ENCODE measurements around the gene ART5.

The ART5 gene, protein sequence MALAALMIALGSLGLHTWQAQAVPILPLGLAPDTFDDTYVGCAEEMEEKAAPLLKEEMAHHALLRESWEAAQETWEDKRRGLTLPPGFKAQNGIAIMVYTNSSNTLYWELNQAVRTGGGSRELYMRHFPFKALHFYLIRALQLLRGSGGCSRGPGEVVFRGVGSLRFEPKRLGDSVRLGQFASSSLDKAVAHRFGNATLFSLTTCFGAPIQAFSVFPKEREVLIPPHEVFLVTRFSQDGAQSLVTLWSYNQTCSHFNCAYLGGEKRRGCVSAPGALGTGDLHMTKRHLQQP

GRCh38 chr11:3641701-3642070 lies at the start of gene ART5:
TSS of gene ART5 (minus strand) at chr11:3641992. CDS start at chr11:3641862, 130 bp downstream.
- H3K4me3 ChIP-seq (ENCODE audit: low read depth, low read length): no peak within 1 kb of the TSS
- no peak for TF ChIP-seq CTCF (IDR thresholded peaks at IDR 0.05; ENCODE audit: borderline replicate concordance, insufficient read depth, low read depth, low read length)

- TF ChIP-seq CTCF (IDR thresholded peaks at IDR 0.05; ENCODE audit: borderline replicate concordance, insufficient read depth, low read depth, low read length): no peak
- H3K4me3 ChIP-seq (ENCODE audit: low read depth, low read length): no peak overlapping the region
Observed at GRCh38 chr11:3686751-3687150, 45.0 kb upstream of the ART5 start.

- TF ChIP-seq CTCF (IDR thresholded peaks at IDR 0.05; ENCODE audit: borderline replicate concordance, insufficient read depth, low read depth, low read length): no peak
- H3K4me3 ChIP-seq (ENCODE audit: low read depth, low read length): no peak overlapping the region
Observed at GRCh38 chr11:3685923-3686322, 44.1 kb upstream of the ART5 start.

- H3K4me3 ChIP-seq (ENCODE audit: low read depth, low read length): no peak overlapping the region
- no peak for TF ChIP-seq CTCF (IDR thresholded peaks at IDR 0.05; ENCODE audit: borderline replicate concordance, insufficient read depth, low read depth, low read length)
Observed at GRCh38 chr11:3684819-3685172, 43.0 kb upstream of the ART5 start.

DNA sequence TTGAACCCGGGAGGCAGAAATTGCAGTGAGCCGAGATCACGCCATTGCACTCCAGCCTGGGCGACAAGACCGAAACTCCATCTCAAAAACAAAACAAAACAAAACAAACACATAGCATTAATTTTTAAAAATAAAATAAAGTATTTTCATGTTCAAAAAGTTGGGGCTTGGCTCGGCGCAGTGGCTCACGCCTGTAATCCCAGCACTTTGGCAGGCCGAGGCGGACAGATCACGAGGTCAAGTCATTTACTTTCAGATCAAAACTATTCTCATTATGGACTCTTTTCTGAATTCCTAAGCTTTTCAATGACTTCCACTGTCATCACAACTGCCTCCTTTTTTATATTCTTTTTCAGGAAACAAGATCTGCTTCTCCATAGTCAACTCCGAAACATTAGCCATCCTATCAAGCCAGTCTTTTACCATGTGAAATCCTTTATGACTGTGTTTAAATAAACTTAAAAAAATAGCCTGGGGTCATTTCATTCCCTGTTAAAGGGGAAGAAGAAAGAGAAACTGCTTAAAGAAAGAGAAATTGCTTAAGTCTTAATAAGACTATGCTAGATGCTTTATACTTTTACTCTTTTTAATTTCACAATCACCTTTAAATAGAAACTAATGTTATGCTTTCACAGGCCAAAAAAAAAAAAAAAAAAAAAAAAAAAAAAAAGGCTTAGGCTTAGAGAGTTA lies 42.5 kb upstream of the ART5 start:
- no peak overlapping the region for H3K4me3 ChIP-seq (ENCODE audit: low read depth, low read length)
- no peak for TF ChIP-seq CTCF (IDR thresholded peaks at IDR 0.05; ENCODE audit: borderline replicate concordance, insufficient read depth, low read depth, low read length)

GRCh38 chr11:3683039-3683438 lies 41.2 kb upstream of the ART5 start:
- H3K4me3 ChIP-seq (ENCODE audit: low read depth, low read length): no peak overlapping the region
- no peak for TF ChIP-seq CTCF (IDR thresholded peaks at IDR 0.05; ENCODE audit: borderline replicate concordance, insufficient read depth, low read depth, low read length)

GRCh38 chr11:3679077-3679476 lies 37.3 kb upstream of the ART5 start:
- no peak overlapping the region for H3K4me3 ChIP-seq (ENCODE audit: low read depth, low read length)
- no peak for TF ChIP-seq CTCF (IDR thresholded peaks at IDR 0.05; ENCODE audit: borderline replicate concordance, insufficient read depth, low read depth, low read length)

Measured in GM12875 (cell line).